ENCODE measurements around the gene RALB.

- TF ChIP-seq CTCF (IDR thresholded peaks at IDR 0.05; ENCODE audit: low read depth, low read length) (no peak), EZH2phosphoT487 (IDR thresholded peaks at IDR 0.05; ENCODE audit: low read depth) (no peak)
Measured at GRCh38 chr2:120334068-120334467, 81.4 kb downstream of the RALB start.
